H1 (cell line): Measurements from ENCODE around the gene YBX1. TPM values are rescaled to one million over a fixed set of nuclear protein-coding genes. Genes with fewer than 3 reads are reported as not detected.

Source experiments
- CTCF ChIA-PET: fragments of 300-600 bp; sonication (Branson Sonifier 250); formaldehyde crosslinking; loops from one replicate; lab custom pipeline; 2021; ENCODE audit not compliant: partially characterized antibody; lab: Charles Lee
- POLR2A ChIA-PET: fragments of 300-600 bp; sonication (Branson Sonifier 250); formaldehyde crosslinking; loops from one replicate; lab custom pipeline; 2021; ENCODE audit warnings: inconsistent platforms; ENCODE audit not compliant: partially characterized antibody; lab: Charles Lee
- DNase-seq, 2 experiments: peaks; one replicate each; pipeline versions ENCODE4 v3.0.0 to v3.0.0-alpha.2; 2010 to 2022; ENCODE audit warnings: low spot score in 2 of 2, low read depth in 1 of 2, mixed read lengths in 1 of 2
- FAIRE-seq: peaks from 2 replicates; lab custom pipeline; 2011; peaks lifted over from hg19 to GRCh38; lab: Jason Lieb, UNC
- H2AFZ ChIP-seq: 2 replicates; pipeline ENCODE4 v1.8.1; 2012; ENCODE audit warnings: low read length, inconsistent platforms
- H2AK5ac ChIP-seq: 2 replicates; pipeline ENCODE4 v1.6.1; 2013; ENCODE audit warnings: low read depth, low read length
- H2BK120ac ChIP-seq: replicated peaks from 2 replicates; pipeline ENCODE3; 2013; ENCODE audit warnings: low read depth, low read length, inconsistent platforms
- H2BK12ac ChIP-seq: 2 replicates; pipeline ENCODE4 v1.6.1; 2013; ENCODE audit warnings: low read depth, low read length
- H2BK15ac ChIP-seq: 2 replicates; pipeline ENCODE4 v1.6.1; 2013; ENCODE audit warnings: low read length
- H2BK20ac ChIP-seq: 2 replicates; pipeline ENCODE4 v1.6.1; 2013; ENCODE audit warnings: low read length
- H2BK5ac ChIP-seq: 2 replicates; pipeline ENCODE4 v1.6.1; 2013; ENCODE audit warnings: low read depth, low read length
- H3K14ac ChIP-seq: 2 replicates; pipeline ENCODE4 v1.6.1; 2013; ENCODE audit warnings: inconsistent platforms; ENCODE audit not compliant: insufficient read length
- H3K18ac ChIP-seq: 2 replicates; pipeline ENCODE4 v1.6.1; 2013; ENCODE audit warnings: low read length; ENCODE audit errors: extremely low read depth
- H3K23ac ChIP-seq: 2 replicates; pipeline ENCODE4 v1.6.1; 2013; ENCODE audit warnings: inconsistent platforms; ENCODE audit not compliant: insufficient read length
- H3K23me2 ChIP-seq: 2 replicates; pipeline ENCODE4 v1.6.1; 2013; ENCODE audit warnings: low read depth, low read length
- H3K27ac ChIP-seq: 2 replicates; pipeline ENCODE4 v1.6.1; 2011; ENCODE audit warnings: low read depth, low read length, inconsistent platforms
- H3K27me3 ChIP-seq, 4 experiments: replicated peaks in 1 of 4; 1 replicate in 1 of 4; 2 replicates in 3 of 4; pipeline versions ENCODE4 v1.6.1 to v1.8.1; 2011 to 2013; ENCODE audit warnings: low read length in 3 of 4, mild to moderate bottlenecking in 3 of 4, inconsistent platforms in 2 of 4, mixed read lengths in 2 of 4, moderate library complexity in 1 of 4; ENCODE audit not compliant: control insufficient read depth in 3 of 4, insufficient read depth in 3 of 4; ENCODE audit errors: extremely low read depth in 1 of 4
- H3K36me3 ChIP-seq, 4 experiments: 2 replicates each; pipeline versions ENCODE4 v1.6.1 to v1.8.1; 2011 to 2013; ENCODE audit warnings: mild to moderate bottlenecking in 4 of 4, low read length in 3 of 4, moderate library complexity in 2 of 4, control low read depth in 1 of 4, inconsistent platforms in 1 of 4; ENCODE audit not compliant: insufficient read depth in 4 of 4, control insufficient read depth in 2 of 4
- H3K4ac ChIP-seq: replicated peaks from 2 replicates; pipeline ENCODE3; 2013; ENCODE audit warnings: low read length, low read depth, mixed read lengths, inconsistent platforms; ENCODE audit not compliant: insufficient read length
- H3K4me1 ChIP-seq, 4 experiments: replicated peaks in 1 of 4; 1 replicate in 1 of 4; 2 replicates in 3 of 4; pipeline versions ENCODE4 v1.6.1 to v1.8.1; 2011 to 2013; ENCODE audit warnings: low read length in 3 of 4, inconsistent platforms in 2 of 4, mixed read lengths in 1 of 4; ENCODE audit not compliant: insufficient read depth in 4 of 4, control insufficient read depth in 3 of 4
- H3K4me2 ChIP-seq, 2 experiments: 2 replicates each; pipeline versions ENCODE4 v1.6.1 to v1.8.1; 2011 to 2013; ENCODE audit warnings: low read depth in 2 of 2, low read length in 2 of 2, control low read depth in 1 of 2, inconsistent platforms in 1 of 2, mild to moderate bottlenecking in 1 of 2; ENCODE audit not compliant: insufficient read depth in 1 of 2
- H3K4me3 ChIP-seq, 4 experiments: fragments of 200-600, 300-600 bp in 1 of 4; sonication (generic), shearing (Covaris generic), sonication (Bioruptor Twin) in 1 of 4; 2 replicates each; pipeline versions ENCODE4 v1.5.1 to v1.8.1; 2011 to 2016; ENCODE audit warnings: low read length in 4 of 4, low read depth in 3 of 4, control low read depth in 2 of 4, inconsistent platforms in 2 of 4, mild to moderate bottlenecking in 2 of 4, mixed read lengths in 1 of 4, moderate library complexity in 1 of 4; ENCODE audit not compliant: insufficient read depth in 2 of 4; ENCODE audit errors: extremely low read depth in 1 of 4
- H3K56ac ChIP-seq: replicated peaks from 2 replicates; pipeline ENCODE3; 2013; ENCODE audit warnings: low read depth, mild to moderate bottlenecking, mixed read lengths, low read length, inconsistent platforms; ENCODE audit not compliant: insufficient read length
- H3K79me1 ChIP-seq: 2 replicates; pipeline ENCODE4 v1.6.1; 2013; ENCODE audit warnings: low read depth, low read length, control low read depth
- H3K79me2 ChIP-seq, 2 experiments: 2 replicates each; pipeline versions ENCODE4 v1.6.1 to v1.8.1; 2012 to 2013; ENCODE audit warnings: low read length in 2 of 2, mild to moderate bottlenecking in 2 of 2, inconsistent platforms in 1 of 2; ENCODE audit not compliant: insufficient read depth in 2 of 2, control insufficient read depth in 1 of 2
- H3K9ac ChIP-seq, 4 experiments: replicated peaks in 1 of 4; 1 replicate in 1 of 4; 2 replicates in 3 of 4; pipeline versions ENCODE4 v1.6.1 to v1.8.1; 2011 to 2013; ENCODE audit warnings: low read depth in 3 of 4, low read length in 3 of 4, control low read depth in 2 of 4, mild to moderate bottlenecking in 2 of 4, moderate library complexity in 2 of 4, inconsistent platforms in 1 of 4; ENCODE audit errors: extremely low read depth in 1 of 4
- H3K9me3 ChIP-seq, 2 experiments: 2 replicates each; pipeline versions ENCODE4 v1.6.1 to v1.8.1; 2012 to 2013; ENCODE audit warnings: mild to moderate bottlenecking in 2 of 2, moderate library complexity in 2 of 2, control low read depth in 1 of 2, inconsistent platforms in 1 of 2, low read depth in 1 of 2, low read length in 1 of 2, mixed read lengths in 1 of 2; ENCODE audit not compliant: insufficient read depth in 2 of 2
- H4K20me1 ChIP-seq, 2 experiments: replicated peaks in 1 of 2; 2 replicates each; pipeline versions ENCODE3 to v1.8.1; 2011 to 2013; ENCODE audit warnings: inconsistent platforms in 2 of 2, low read length in 2 of 2, mild to moderate bottlenecking in 1 of 2; ENCODE audit not compliant: insufficient read depth in 2 of 2, control insufficient read depth in 1 of 2
- H4K5ac ChIP-seq: 2 replicates; pipeline ENCODE4 v1.6.1; 2013; ENCODE audit warnings: low read length, low read depth, mixed read lengths, inconsistent platforms; ENCODE audit not compliant: insufficient read length
- H4K8ac ChIP-seq: 2 replicates; pipeline ENCODE4 v1.8.0; 2013; ENCODE audit warnings: mild to moderate bottlenecking, moderate library complexity, low read length, inconsistent platforms; ENCODE audit not compliant: insufficient read depth; ENCODE audit errors: extremely low read depth
- H4K91ac ChIP-seq: replicated peaks from 2 replicates; pipeline ENCODE3; 2013; ENCODE audit warnings: low read length, mixed read lengths, inconsistent platforms; ENCODE audit not compliant: insufficient read length
- BRCA1 ChIP-seq: IDR thresholded peaks from 2 replicates; pipeline ENCODE4 v1.6.1; 2012; ENCODE audit warnings: low read depth, low read length, improper control_type of control experiment
- CHD1 ChIP-seq: IDR thresholded peaks from 2 replicates; pipeline ENCODE4 v1.6.1; 2012; ENCODE audit warnings: low read depth, low read length, improper control_type of control experiment
- CTBP2 ChIP-seq: IDR thresholded peaks from 2 replicates; pipeline ENCODE4 v1.7.0; 2011; ENCODE audit warnings: borderline replicate concordance, mild to moderate bottlenecking, moderate library complexity, mixed read lengths, low read length; ENCODE audit not compliant: insufficient read depth, insufficient read length
- GTF2F1 ChIP-seq: IDR thresholded peaks from 2 replicates; pipeline ENCODE4 v1.6.1; 2012; ENCODE audit warnings: low read depth, low read length, improper control_type of control experiment, borderline replicate concordance
- JUN ChIP-seq: IDR thresholded peaks from 2 replicates; pipeline ENCODE4 v1.6.1; 2011; ENCODE audit warnings: low read depth, mild to moderate bottlenecking, improper control_type of control experiment, low read length
- KDM4A ChIP-seq: IDR thresholded peaks from one replicate; pipeline ENCODE4 v1.7.1; 2012; ENCODE audit warnings: low read depth, mild to moderate bottlenecking, moderate library complexity, low read length, inconsistent platforms; ENCODE audit not compliant: severe bottlenecking
- RBBP5 ChIP-seq: IDR thresholded peaks from 2 replicates; pipeline ENCODE4 v1.7.1; 2012; ENCODE audit warnings: low read depth, mild to moderate bottlenecking, inconsistent platforms, low read length, moderate library complexity, borderline replicate concordance
- SAP30 ChIP-seq: fragments of 300-600 bp; sonication (generic); IDR thresholded peaks from 2 replicates; pipeline ENCODE4 v1.7.1; 2012; ENCODE audit warnings: low read length, moderate library complexity, mild to moderate bottlenecking, inconsistent platforms; ENCODE audit not compliant: insufficient read depth, insufficient replicate concordance
- ZNF274 ChIP-seq: IDR thresholded peaks from 2 replicates; pipeline ENCODE4 v1.7.0; 2012; ENCODE audit warnings: low read length, borderline replicate concordance; ENCODE audit errors: extremely low read depth
- WGBS, 2 experiments: shearing (Covaris generic) in 1 of 2; methylation state at CpG; one replicate each; pipeline versions ENCODE4 v1.1.6 to v1.1.7; 2013 to 2015; ENCODE audit warnings: low lambda C conversion rate in 2 of 2, mixed read lengths in 2 of 2, inconsistent platforms in 1 of 2, low coverage in 1 of 2, missing lambda C conversion rate in 1 of 2; ENCODE audit not compliant: insufficient replicate concordance in 2 of 2, insufficient coverage in 1 of 2, insufficient read length in 1 of 2; ENCODE audit errors: extremely low coverage in 1 of 2, missing lambda C conversion rate in 1 of 2; 5-methylcytosine and 5-hydroxymethylcytosine counted together
- polyA plus RNA-seq, 7 experiments: library from polyadenylated mRNA; depleted of rRNA in 3 of 7; stranded (reverse) in 5 of 7; unstranded in 2 of 7; fragments of >200 nt in 5 of 7; fragments of 200-250 nt in 2 of 7; gene quantifications; 1 replicate in 5 of 7; 2 replicates in 1 of 7; 4 replicates in 1 of 7; pipeline versions ENCODE4 v1.2.1 to v1.2.3, GENCODE V29; 2011 to 2013; ENCODE audit warnings: missing spikeins in 2 of 7, mixed read lengths in 2 of 7
- total RNA-seq: library from RNA; stranded (reverse); fragmentation: NEBNext Ultra II Directional; extraction: Animal tissue kit (Norgen Biotek cat#: 25700); gene quantifications from 2 replicates; pipeline ENCODE4 v1.2.1, GENCODE V29; 2021

Gene YBX1
- total and polyA plus RNA-seq, 2 of the 8 experiments (the other 6 are each of a cell fraction or from before 2014, with no cell fraction given): 438 to 1,219 TPM

GRCh38 chr1:42660907-42661500 lies 21.2 kb upstream of the YBX1 start:
- H3K56ac ChIP-seq: no peak overlapping the region
- no peak overlapping the region for H3K9ac ChIP-seq
- 85% methylated on average over 3 of the region's 3 CpGs; no CpG with 5 or more reads in 1 of the 2 experiments for WGBS, 2 experiments
- FAIRE-seq: no peak
- H3K36me3 ChIP-seq: peaks cover 9 to 41% (median 27%) of the 10 kb centered on the region in 4 experiments; a peak in 6 of 8 replicates
- DNase-seq: no peak
- H2BK5ac ChIP-seq: no peak overlapping the region
- no peak overlapping the region for H3K14ac ChIP-seq
- no peak overlapping the region for H2BK120ac ChIP-seq
- H2BK15ac ChIP-seq: no peak overlapping the region
- H3K4me1 ChIP-seq: peaks cover 0 to 5% (median 3%) of the 10 kb centered on the region in 4 experiments; a peak in 4 of 7 replicates
- H3K9me3 ChIP-seq: no peaks in the 10 kb centered on the region
- no peak overlapping the region for H2BK12ac ChIP-seq
- H3K23ac ChIP-seq: no peak overlapping the region
- ChIA-PET POLR2A (interaction anchor here (1.5 kb wide), 2 partner anchors 9 to 21 kb away, joined by 3 to 7 read pairs; partner anchors contain the start of gene YBX1), CTCF (interaction anchor here (1.4 kb wide), 1 partner anchor 10 kb away, joined by 4 read pairs; no protein-coding TSS in a partner anchor)
- no peak overlapping the region for H3K18ac ChIP-seq
- H2AFZ ChIP-seq: no peak overlapping the region
- H3K23me2 ChIP-seq: peaks cover 10% of the 10 kb centered on the region
- H3K4ac ChIP-seq: no peak overlapping the region
- H2BK20ac ChIP-seq: no peak overlapping the region
- H3K27me3 ChIP-seq: no peaks in the 10 kb centered on the region
- TF ChIP-seq SAP30 (no peak), ZNF274 (no peak), CHD1 (no peak), RBBP5 (no peak), KDM4A (no peak), GTF2F1 (no peak), BRCA1 (no peak), JUN (no peak), CTBP2 (no peak)
- no peak overlapping the region for H2AK5ac ChIP-seq
- no peak overlapping the region for H3K4me2 ChIP-seq
- no peak overlapping the region for H4K8ac ChIP-seq
- H3K27ac ChIP-seq: no peak overlapping the region
- H4K5ac ChIP-seq: no peak overlapping the region
- peaks cover 9% of the 10 kb centered on the region; the same call in 1 of the 2 replicates for H3K79me1 ChIP-seq
- peaks cover 0 to 31% of the 10 kb centered on the region in 2 experiments; a peak in 2 of 4 replicates for H3K79me2 ChIP-seq
- H3K4me3 ChIP-seq: no peak overlapping the region
- no peak overlapping the region for H4K91ac ChIP-seq
- peaks cover 5% of the 10 kb centered on the region in 2 experiments for H4K20me1 ChIP-seq
